Erythroblast (primary cell): ENCODE measurements around the gene EXOC3.

Experiments
- GATA1 ChIP-seq: IDR thresholded peaks from 2 replicates; pipeline ENCODE4 v1.6.1; 2011; ENCODE audit warnings: low read depth, mild to moderate bottlenecking, control low read depth, low read length, moderate library complexity
- POLR2A ChIP-seq: IDR thresholded peaks from 2 replicates; pipeline ENCODE4 v1.6.1; 2011; ENCODE audit warnings: mild to moderate bottlenecking, low read length

DNA sequence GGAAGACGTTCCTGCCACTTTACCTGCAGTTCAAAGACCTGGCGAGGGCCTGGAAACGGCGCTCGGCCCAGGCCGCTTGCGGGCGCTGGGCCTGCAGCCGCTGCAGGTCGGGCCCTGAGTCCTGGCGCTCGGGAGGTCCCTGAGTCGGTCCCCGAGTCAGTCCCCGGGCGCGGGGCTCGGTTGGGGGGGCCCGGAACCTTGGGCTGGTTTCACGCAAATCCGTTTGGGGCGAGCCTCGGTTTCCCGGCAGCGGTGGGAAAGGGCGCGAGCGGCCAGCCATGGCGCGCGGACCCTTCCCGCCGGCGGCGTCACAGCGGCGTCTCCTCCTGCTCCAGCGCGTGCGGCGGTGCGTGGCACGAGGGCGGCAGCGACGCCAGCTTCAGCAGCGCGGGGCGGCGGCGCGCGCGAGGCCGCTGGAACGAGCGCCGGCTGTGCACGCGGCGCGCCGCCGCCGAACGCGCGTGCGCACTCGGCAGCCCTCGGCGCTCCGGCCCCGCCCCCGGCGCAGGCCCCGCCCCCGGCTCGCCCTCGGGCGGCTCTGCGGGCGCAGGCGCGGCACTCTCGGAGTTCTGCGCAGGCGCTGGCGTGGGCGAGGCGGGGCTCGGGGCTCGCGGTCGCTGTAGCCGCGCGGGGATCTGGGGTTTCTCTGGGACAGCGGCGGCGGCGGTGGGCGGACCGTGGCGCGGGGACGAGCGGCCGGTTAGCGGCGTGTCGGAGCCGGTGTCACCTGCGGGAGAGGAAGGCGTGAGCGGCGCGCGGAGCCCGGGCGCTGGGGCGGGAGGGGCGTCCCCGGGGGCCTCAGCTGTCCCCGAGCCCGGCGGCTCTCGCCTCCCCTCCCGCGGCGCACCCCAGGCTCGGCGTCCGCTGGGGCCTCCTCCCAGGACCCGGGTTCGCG is 29.9 kb downstream of the EXOC3 start:
- TF ChIP-seq POLR2A, result peak; percentile 63
- no peak for TF ChIP-seq GATA1
